T-helper 1 cell treated with Interleukin-12 subunit alpha and Interleukin-12 subunit beta and Interleukin-4 antibody, amounts not matched to agents 30 μg/mL and 1 μg/mL, for 36 hours (primary cell): ENCODE results near the gene EIF2S3.
A peak's percentile ranks its signal among the peaks of the same experiment; 100 is the strongest.
"Not testable (repeated sequence)": the region's sequence is repeated elsewhere in the genome, so short reads cannot be mapped to it uniquely, and the experiment has no call there.

ENCODE experiments used
- H3K27ac Mint-ChIP-seq: one replicate; pipeline ENCODE4 v1.8.0; 2021; ENCODE audit warnings: mild to moderate bottlenecking, mixed read lengths
- H3K27me3 Mint-ChIP-seq: one replicate; pipeline ENCODE4 v1.8.0; 2021; ENCODE audit warnings: low read depth, mixed read lengths
- H3K36me3 Mint-ChIP-seq: one replicate; pipeline ENCODE4 v1.8.0; 2021; ENCODE audit warnings: low read depth, mixed read lengths
- H3K4me1 Mint-ChIP-seq: one replicate; pipeline ENCODE4 v1.8.0; 2021; ENCODE audit warnings: low read depth, mixed read lengths
- H3K4me3 Mint-ChIP-seq: one replicate; pipeline ENCODE4 v1.8.0; 2021; ENCODE audit warnings: mild to moderate bottlenecking, moderate library complexity, mixed read lengths
- H3K9me3 Mint-ChIP-seq: one replicate; pipeline ENCODE4 v1.8.0; 2021; ENCODE audit warnings: mixed read lengths

The EIF2S3 gene

GRCh38 chrX:24026432-24026831 is 28.3 kb upstream of the EIF2S3 start:
- peak overlapping the region; percentile 75 for H3K4me3 Mint-ChIP-seq
- H3K27me3 Mint-ChIP-seq = no peaks in the 10 kb centered on the region

GRCh38 chrX:24027086-24027485 is 27.7 kb upstream of the EIF2S3 start, which contains the start of gene KLHL15:
Gene KLHL15, minus strand, starts transcription at chrX:24027186. Its CDS starts 20,493 bp downstream, at chrX:24006693.
- H3K4me3 Mint-ChIP-seq = peak within 1 kb of the TSS; percentile 75
- no peaks in the 10 kb centered on the region for H3K27me3 Mint-ChIP-seq
- no peaks in the 10 kb centered on the region for H3K9me3 Mint-ChIP-seq
- H3K4me1 Mint-ChIP-seq = peaks cover 9% of the 10 kb centered on the region
- H3K27ac Mint-ChIP-seq = peak within 1 kb of the TSS; percentile 93
- H3K36me3 Mint-ChIP-seq = no peaks in the 10 kb centered on the region

More at GRCh38 chrX:24026432-24026831, 28.3 kb upstream of the EIF2S3 start:
- H3K27ac Mint-ChIP-seq = peak overlapping the region; percentile 93
- H3K4me1 Mint-ChIP-seq = peaks cover 14% of the 10 kb centered on the region
- H3K36me3 Mint-ChIP-seq = peaks cover 4% of the 10 kb centered on the region
- H3K9me3 Mint-ChIP-seq = no peaks in the 10 kb centered on the region

GRCh38 chrX:24027985-24028384 is 26.8 kb upstream of the EIF2S3 start:
- Mint-ChIP-seq H3K4me3 (no peak overlapping the region), H3K27me3 (no peaks in the 10 kb centered on the region), H3K27ac (no peak overlapping the region), H3K36me3 (no peaks in the 10 kb centered on the region), H3K4me1 (peaks cover 8% of the 10 kb centered on the region), H3K9me3 (no peaks in the 10 kb centered on the region)

- Mint-ChIP-seq H3K4me1 (peaks cover 4% of the 10 kb centered on the region), H3K36me3 (no peaks in the 10 kb centered on the region), H3K27me3 (no peaks in the 10 kb centered on the region), H3K27ac (no peak overlapping the region), H3K9me3 (no peaks in the 10 kb centered on the region), H3K4me3 (no peak overlapping the region)
Measured at GRCh38 chrX:24030597-24030996, 24.2 kb upstream of the EIF2S3 start.

GRCh38 chrX:24034485-24034884 is 20.3 kb upstream of the EIF2S3 start:
- H3K4me3 Mint-ChIP-seq = no peak overlapping the region
- H3K36me3 Mint-ChIP-seq = no peaks in the 10 kb centered on the region
- H3K9me3 Mint-ChIP-seq = no peaks in the 10 kb centered on the region
- no peak overlapping the region for H3K27ac Mint-ChIP-seq
- no peaks in the 10 kb centered on the region for H3K27me3 Mint-ChIP-seq
- H3K4me1 Mint-ChIP-seq = no peaks in the 10 kb centered on the region

- Mint-ChIP-seq H3K9me3 (no peaks in the 10 kb centered on the region), H3K4me3 (no peak overlapping the region)
Measured at GRCh38 chrX:24037729-24038128, 17.0 kb upstream of the EIF2S3 start.

GRCh38 chrX:24046060-24046459 is 8.7 kb upstream of the EIF2S3 start:
- H3K36me3 Mint-ChIP-seq, H3K4me1 Mint-ChIP-seq, H3K4me3 Mint-ChIP-seq, H3K27ac Mint-ChIP-seq, H3K9me3 Mint-ChIP-seq, H3K27me3 Mint-ChIP-seq: not testable (repeated sequence)

More at GRCh38 chrX:24037729-24038128, 17.0 kb upstream of the EIF2S3 start:
- H3K27me3 Mint-ChIP-seq = no peaks in the 10 kb centered on the region
- no peaks in the 10 kb centered on the region for H3K4me1 Mint-ChIP-seq
- H3K27ac Mint-ChIP-seq = no peak overlapping the region
- no peaks in the 10 kb centered on the region for H3K36me3 Mint-ChIP-seq

GRCh38 chrX:24049643-24050042 is 5.1 kb upstream of the EIF2S3 start:
- H3K36me3 Mint-ChIP-seq, H3K9me3 Mint-ChIP-seq, H3K27ac Mint-ChIP-seq, H3K4me3 Mint-ChIP-seq, H3K4me1 Mint-ChIP-seq, H3K27me3 Mint-ChIP-seq: not testable (repeated sequence)

- not testable (repeated sequence) for H3K9me3 Mint-ChIP-seq, H3K27me3 Mint-ChIP-seq, H3K36me3 Mint-ChIP-seq, H3K4me1 Mint-ChIP-seq
- Mint-ChIP-seq H3K4me3 (peak overlapping the region; percentile 56), H3K27ac (peak overlapping the region; percentile 34)
Measured at GRCh38 chrX:24050522-24051318, 4.0 kb upstream of the EIF2S3 start.

GRCh38 chrX:24055043-24055356 is 244 bp downstream of the EIF2S3 start:
- H3K36me3 Mint-ChIP-seq = peaks cover 10% of the 10 kb centered on the region
- H3K27ac Mint-ChIP-seq = peak overlapping the region; percentile 99

GRCh38 chrX:24063488-24063887 is 8.7 kb downstream of the EIF2S3 start:
- peaks cover 21% of the 10 kb centered on the region for H3K36me3 Mint-ChIP-seq
- no peaks in the 10 kb centered on the region for H3K9me3 Mint-ChIP-seq
- peaks cover 5% of the 10 kb centered on the region for H3K4me1 Mint-ChIP-seq
- H3K4me3 Mint-ChIP-seq = no peak overlapping the region
- H3K27me3 Mint-ChIP-seq = no peaks in the 10 kb centered on the region
- H3K27ac Mint-ChIP-seq = no peak overlapping the region

More at GRCh38 chrX:24055043-24055356, 244 bp downstream of the EIF2S3 start:
- Mint-ChIP-seq H3K27me3 (no peaks in the 10 kb centered on the region), H3K9me3 (no peaks in the 10 kb centered on the region), H3K4me1 (peaks cover 10% of the 10 kb centered on the region), H3K4me3 (no peak overlapping the region)

- no peak overlapping the region for H3K27ac Mint-ChIP-seq
- no peaks in the 10 kb centered on the region for H3K9me3 Mint-ChIP-seq
- H3K27me3 Mint-ChIP-seq = no peaks in the 10 kb centered on the region
- peaks cover 4% of the 10 kb centered on the region for H3K4me1 Mint-ChIP-seq
- no peak overlapping the region for H3K4me3 Mint-ChIP-seq
- H3K36me3 Mint-ChIP-seq = peaks cover 16% of the 10 kb centered on the region
Measured at GRCh38 chrX:24069877-24070276, 15.1 kb downstream of the EIF2S3 start.

GRCh38 chrX:24079411-24079810 is 24.7 kb downstream of the EIF2S3 start:
- H3K36me3 Mint-ChIP-seq = peaks cover 21% of the 10 kb centered on the region
- no peaks in the 10 kb centered on the region for H3K9me3 Mint-ChIP-seq
- H3K4me3 Mint-ChIP-seq = no peak overlapping the region
- H3K27me3 Mint-ChIP-seq = no peaks in the 10 kb centered on the region
- H3K27ac Mint-ChIP-seq = no peak overlapping the region
- peaks cover 10% of the 10 kb centered on the region for H3K4me1 Mint-ChIP-seq

GRCh38 chrX:24080245-24080644 is 25.5 kb downstream of the EIF2S3 start:
- H3K36me3 Mint-ChIP-seq = peaks cover 16% of the 10 kb centered on the region
- H3K27me3 Mint-ChIP-seq, H3K4me3 Mint-ChIP-seq, H3K9me3 Mint-ChIP-seq: not testable (repeated sequence)
- H3K4me1 Mint-ChIP-seq = peaks cover 10% of the 10 kb centered on the region
- peak overlapping the region; percentile 83 for H3K27ac Mint-ChIP-seq

- H3K4me3 Mint-ChIP-seq = peak overlapping the region; percentile 45
- peak overlapping the region; percentile 83 for H3K27ac Mint-ChIP-seq
Measured at GRCh38 chrX:24080704-24081103, 25.9 kb downstream of the EIF2S3 start.

More at GRCh38 chrX:24080704-24081103, 25.9 kb downstream of the EIF2S3 start:
- Mint-ChIP-seq H3K27me3 (no peaks in the 10 kb centered on the region), H3K36me3 (peaks cover 13% of the 10 kb centered on the region), H3K9me3 (no peaks in the 10 kb centered on the region), H3K4me1 (peaks cover 10% of the 10 kb centered on the region)
